HCT116 (cell line): ENCODE results near the gene CNST. TPM values are rescaled to one million over a fixed set of nuclear protein-coding genes. Genes with fewer than 3 reads are reported as not detected.

ENCODE experiments used
- ATAC-seq: fragments of 200-7000 bp; cut with Tn5 transposase; 2 replicates; pipeline ENCODE4 v1.9.1; 2020; ENCODE audit warnings: mild to moderate bottlenecking, moderate library complexity
- BruUV-seq: library from RNA; stranded (reverse); fragments of 400-500 nt; replicated peaks from 2 replicates; lab custom pipeline; 2021; lab: Mats Ljungman, UMichigan
- CTCF ChIA-PET: fragments of 300-600 bp; sonication (Branson Sonifier 250); formaldehyde crosslinking; loops from one replicate; lab custom pipeline; 2021; ENCODE audit warnings: antibody characterized with exemption; lab: Charles Lee
- POLR2A ChIA-PET: fragments of 300-600, 350-600 bp; sonication (Branson Sonifier 250); formaldehyde crosslinking; loops from one replicate; lab custom pipeline; 2021; ENCODE audit warnings: antibody characterized with exemption; lab: Charles Lee
- RAD21 ChIA-PET, 2 experiments: fragments of 300-600 bp; sonication (Branson Sonifier 250); formaldehyde crosslinking; loops; one replicate each; lab custom pipeline; 2023; ENCODE audit warnings: low total read pairs in 2 of 2; ENCODE audit not compliant: uncharacterized antibody in 2 of 2, unreplicated experiment in 2 of 2, low non-redundant PET in 1 of 2; lab: Charles Lee
- DNase-seq: peaks from one replicate; pipeline ENCODE4 v3.0.0-alpha.2; 2010; ENCODE audit warnings: low read depth, low spot score
- H2AFZ ChIP-seq: fragments of 200-600 bp; shearing (Covaris generic), sonication (generic); 2 replicates; pipeline ENCODE4 v1.6.1; 2017; ENCODE audit warnings: low read depth, mixed run types, mixed read lengths, antibody characterized with exemption, low read length; ENCODE audit not compliant: poor library complexity, severe bottlenecking
- H3K27ac ChIP-seq: 2 replicates; pipeline ENCODE4 v1.5.1; 2012; ENCODE audit warnings: low read depth, low read length
- H3K27me3 ChIP-seq: fragments of 200-600 bp; sonication (generic); 2 replicates; pipeline ENCODE4 v1.6.1; 2016; ENCODE audit warnings: mixed run types, low read length, mixed read lengths; ENCODE audit not compliant: insufficient read depth
- H3K36me3 ChIP-seq, 2 experiments: fragments of 200-500 bp in 1 of 2; fragments of 200-600 bp in 1 of 2; sonication (Bioruptor generic) in 1 of 2; sonication (generic) in 1 of 2; 2 replicates each; pipeline versions ENCODE4 v1.5.1 to v1.6.1; 2014 to 2016; ENCODE audit warnings: low read length in 2 of 2, inconsistent platforms in 1 of 2, mixed read lengths in 1 of 2, mixed run types in 1 of 2; ENCODE audit not compliant: insufficient read depth in 2 of 2, control insufficient read depth in 1 of 2
- H3K4me1 ChIP-seq, 2 experiments: fragments of 200-600 bp in 1 of 2; sonication (generic) in 1 of 2; 2 replicates each; pipeline versions ENCODE4 v1.5.1 to v1.6.1; 2012 to 2017; ENCODE audit warnings: low read length in 2 of 2, inconsistent platforms in 1 of 2, mild to moderate bottlenecking in 1 of 2, mixed read lengths in 1 of 2, mixed run types in 1 of 2, moderate library complexity in 1 of 2; ENCODE audit not compliant: insufficient read depth in 2 of 2, control insufficient read depth in 1 of 2
- H3K4me2 ChIP-seq: fragments of 200-600 bp; sonication (generic); 2 replicates; pipeline ENCODE4 v1.6.1; 2017; ENCODE audit warnings: mixed run types, low read length, mixed read lengths
- H3K4me3 ChIP-seq, 2 experiments: fragments of 200-600 bp in 1 of 2; sonication (generic) in 1 of 2; replicated peaks in 1 of 2; 2 replicates each; pipeline ENCODE4 v1.5.1; 2011 to 2016; ENCODE audit warnings: low read length in 2 of 2, control low read depth in 1 of 2, low read depth in 1 of 2, mild to moderate bottlenecking in 1 of 2, mixed read lengths in 1 of 2, mixed run types in 1 of 2
- H3K79me2 ChIP-seq: fragments of 200-600 bp; sonication (generic); 2 replicates; pipeline ENCODE4 v1.6.1; 2017; ENCODE audit warnings: mild to moderate bottlenecking, mixed run types, low read length, moderate library complexity, mixed read lengths; ENCODE audit not compliant: insufficient read depth
- H3K9ac ChIP-seq: fragments of 200-600 bp; sonication (generic); 2 replicates; pipeline ENCODE4 v1.6.1; 2016; ENCODE audit warnings: low read length, mixed read lengths
- H3K9me2 ChIP-seq: fragments of 200-600 bp; sonication (generic), shearing (Covaris generic); 2 replicates; pipeline ENCODE4 v1.6.1; 2017; ENCODE audit warnings: mixed run types, mild to moderate bottlenecking, moderate library complexity; ENCODE audit not compliant: insufficient read depth
- H3K9me3 ChIP-seq, 2 experiments: fragments of 200-500 bp in 1 of 2; fragments of 200-600 bp in 1 of 2; sonication (Bioruptor generic) in 1 of 2; sonication (generic) in 1 of 2; 2 replicates each; pipeline ENCODE4 v1.6.1; 2014 to 2017; ENCODE audit warnings: low read length in 2 of 2, mixed read lengths in 2 of 2, inconsistent platforms in 1 of 2, low read depth in 1 of 2, mild to moderate bottlenecking in 1 of 2, mixed run types in 1 of 2, moderate library complexity in 1 of 2; ENCODE audit not compliant: control insufficient read depth in 1 of 2, insufficient read depth in 1 of 2
- H4K20me1 ChIP-seq: fragments of 200-600 bp; sonication (generic), shearing (Covaris generic); 2 replicates; pipeline ENCODE4 v1.6.1; 2017; ENCODE audit warnings: mixed run types, mild to moderate bottlenecking, moderate library complexity; ENCODE audit not compliant: insufficient read depth
- CEBPB ChIP-seq: IDR thresholded peaks from 2 replicates; pipeline ENCODE4 v1.6.1; 2012; ENCODE audit warnings: low read depth
- EGR1 ChIP-seq: IDR thresholded peaks from 2 replicates; pipeline ENCODE4 v1.6.1; 2012; ENCODE audit warnings: low read depth
- ELF1 ChIP-seq: IDR thresholded peaks from 2 replicates; pipeline ENCODE4 v1.6.1; 2012; ENCODE audit warnings: low read depth, borderline replicate concordance
- EZH2phosphoT487 ChIP-seq: fragments of 200-600 bp; IDR thresholded peaks from 2 replicates; pipeline ENCODE4 v1.6.1; 2018; ENCODE audit warnings: antibody characterized with exemption, borderline replicate concordance
- FOSL1 ChIP-seq: IDR thresholded peaks from 2 replicates; pipeline ENCODE4 v1.6.1; 2012; ENCODE audit warnings: low read depth
- JUND ChIP-seq: IDR thresholded peaks from 2 replicates; pipeline ENCODE4 v1.6.1; 2012
- POLR2A ChIP-seq: IDR thresholded peaks from 2 replicates; pipeline ENCODE4 v1.7.0; 2011; ENCODE audit warnings: borderline replicate concordance; ENCODE audit not compliant: insufficient read depth, insufficient read length; ENCODE audit errors: extremely low read depth
- POLR2AphosphoS5 ChIP-seq: IDR thresholded peaks from 2 replicates; pipeline ENCODE4 v1.6.1; 2011; ENCODE audit warnings: mild to moderate bottlenecking, low read depth, low read length, moderate library complexity
- SRF ChIP-seq: IDR thresholded peaks from 2 replicates; pipeline ENCODE4 v1.6.1; 2012; ENCODE audit warnings: low read depth
- TCF7L2 ChIP-seq: IDR thresholded peaks from 2 replicates; pipeline ENCODE4 v1.7.0; 2011; ENCODE audit warnings: borderline replicate concordance, inconsistent platforms; ENCODE audit not compliant: insufficient read depth, insufficient read length; ENCODE audit errors: extremely low read depth
- ZFX ChIP-seq: fragments of 450-650 bp; IDR thresholded peaks from 2 replicates; pipeline ENCODE4 v1.6.1; 2017
- ZNF274 ChIP-seq: fragments of 200-500 bp; sonication (Bioruptor generic); IDR thresholded peaks from 2 replicates; pipeline ENCODE4 v1.6.1; 2014; ENCODE audit warnings: mild to moderate bottlenecking, low read depth, low read length, inconsistent platforms
- intact Hi-C: fragments of 100-400 bp; cut with micrococcal nuclease; formaldehyde crosslinking; loops from 2 replicates; pipeline ENCODE4 v1.10.0; 2022
- total RNA-seq: library from RNA; stranded (reverse); gene quantifications from one replicate; pipeline ENCODE4 v1.2.1, GENCODE V29; 2021; ENCODE audit not compliant: unreplicated experiment
- TF ChIP-seq, protein P1 (sequence below): IDR thresholded peaks from 2 replicates; pipeline ENCODE4 v1.6.1; 2011; ENCODE audit warnings: mild to moderate bottlenecking, low read length, moderate library complexity; ENCODE audit not compliant: insufficient replicate concordance; ENCODE audit errors: extremely low read depth
- TF ChIP-seq, protein P2 (sequence below): IDR thresholded peaks from 2 replicates; pipeline ENCODE4 v1.6.1; 2012; ENCODE audit warnings: low read depth

Gene CNST
- total RNA-seq, 1 experiment from 2014 or later, result 13.5 TPM

DNA sequence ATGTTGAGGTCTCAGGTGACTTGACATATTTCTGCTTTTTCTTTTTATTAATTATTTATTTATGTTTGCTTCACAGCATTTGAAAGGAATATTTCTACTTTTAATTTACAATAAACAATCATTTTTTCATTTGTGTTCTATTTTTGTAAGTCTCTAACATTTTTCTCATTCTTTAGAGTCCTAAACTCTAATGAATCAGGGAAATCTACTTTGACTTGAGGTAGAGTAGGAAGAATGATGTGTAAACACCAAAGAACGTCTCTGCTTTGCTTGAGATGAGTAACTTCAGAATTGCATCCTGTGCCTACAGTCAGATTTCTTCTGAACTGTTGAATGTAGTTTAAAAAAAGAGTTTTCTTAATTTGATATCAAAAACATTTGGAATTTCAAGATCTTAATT is 65.2 kb downstream of the CNST start:
- ChIA-PET RAD21 (no interaction called here), CTCF (no interaction called here)
- DNase-seq (no peak), ATAC-seq (no peak)
- BruUV-seq, result no TSS peak
- Histone ChIP-seq H3K27me3 (no peaks in the 10 kb centered on the region), H3K36me3 (no peaks in the 10 kb centered on the region; a peak in 1 of 4 replicates), H2AFZ (no peak overlapping the region), H3K9me2 (no peaks in the 10 kb centered on the region), H3K9me3 (no peaks in the 10 kb centered on the region), H4K20me1 (no peaks in the 10 kb centered on the region), H3K4me2 (no peak overlapping the region)
- intact Hi-C loops, result no loop called here
- TF ChIP-seq JUND (no peak), ZFX (no peak), FOSL1 (no peak), ZNF274 (no peak), EZH2phosphoT487 (no peak), SRF (no peak), CEBPB (no peak), POLR2A (no peak), EGR1 (no peak), TCF7L2 (no peak), ELF1 (no peak), POLR2AphosphoS5 (no peak)
- TF ChIP-seq, protein P1, sequence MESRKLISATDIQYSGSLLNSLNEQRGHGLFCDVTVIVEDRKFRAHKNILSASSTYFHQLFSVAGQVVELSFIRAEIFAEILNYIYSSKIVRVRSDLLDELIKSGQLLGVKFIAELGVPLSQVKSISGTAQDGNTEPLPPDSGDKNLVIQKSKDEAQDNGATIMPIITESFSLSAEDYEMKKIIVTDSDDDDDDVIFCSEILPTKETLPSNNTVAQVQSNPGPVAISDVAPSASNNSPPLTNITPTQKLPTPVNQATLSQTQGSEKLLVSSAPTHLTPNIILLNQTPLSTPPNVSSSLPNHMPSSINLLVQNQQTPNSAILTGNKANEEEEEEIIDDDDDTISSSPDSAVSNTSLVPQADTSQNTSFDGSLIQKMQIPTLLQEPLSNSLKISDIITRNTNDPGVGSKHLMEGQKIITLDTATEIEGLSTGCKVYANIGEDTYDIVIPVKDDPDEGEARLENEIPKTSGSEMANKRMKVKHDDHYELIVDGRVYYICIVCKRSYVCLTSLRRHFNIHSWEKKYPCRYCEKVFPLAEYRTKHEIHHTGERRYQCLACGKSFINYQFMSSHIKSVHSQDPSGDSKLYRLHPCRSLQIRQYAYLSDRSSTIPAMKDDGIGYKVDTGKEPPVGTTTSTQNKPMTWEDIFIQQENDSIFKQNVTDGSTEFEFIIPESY, result no peak
- TF ChIP-seq, protein P2, sequence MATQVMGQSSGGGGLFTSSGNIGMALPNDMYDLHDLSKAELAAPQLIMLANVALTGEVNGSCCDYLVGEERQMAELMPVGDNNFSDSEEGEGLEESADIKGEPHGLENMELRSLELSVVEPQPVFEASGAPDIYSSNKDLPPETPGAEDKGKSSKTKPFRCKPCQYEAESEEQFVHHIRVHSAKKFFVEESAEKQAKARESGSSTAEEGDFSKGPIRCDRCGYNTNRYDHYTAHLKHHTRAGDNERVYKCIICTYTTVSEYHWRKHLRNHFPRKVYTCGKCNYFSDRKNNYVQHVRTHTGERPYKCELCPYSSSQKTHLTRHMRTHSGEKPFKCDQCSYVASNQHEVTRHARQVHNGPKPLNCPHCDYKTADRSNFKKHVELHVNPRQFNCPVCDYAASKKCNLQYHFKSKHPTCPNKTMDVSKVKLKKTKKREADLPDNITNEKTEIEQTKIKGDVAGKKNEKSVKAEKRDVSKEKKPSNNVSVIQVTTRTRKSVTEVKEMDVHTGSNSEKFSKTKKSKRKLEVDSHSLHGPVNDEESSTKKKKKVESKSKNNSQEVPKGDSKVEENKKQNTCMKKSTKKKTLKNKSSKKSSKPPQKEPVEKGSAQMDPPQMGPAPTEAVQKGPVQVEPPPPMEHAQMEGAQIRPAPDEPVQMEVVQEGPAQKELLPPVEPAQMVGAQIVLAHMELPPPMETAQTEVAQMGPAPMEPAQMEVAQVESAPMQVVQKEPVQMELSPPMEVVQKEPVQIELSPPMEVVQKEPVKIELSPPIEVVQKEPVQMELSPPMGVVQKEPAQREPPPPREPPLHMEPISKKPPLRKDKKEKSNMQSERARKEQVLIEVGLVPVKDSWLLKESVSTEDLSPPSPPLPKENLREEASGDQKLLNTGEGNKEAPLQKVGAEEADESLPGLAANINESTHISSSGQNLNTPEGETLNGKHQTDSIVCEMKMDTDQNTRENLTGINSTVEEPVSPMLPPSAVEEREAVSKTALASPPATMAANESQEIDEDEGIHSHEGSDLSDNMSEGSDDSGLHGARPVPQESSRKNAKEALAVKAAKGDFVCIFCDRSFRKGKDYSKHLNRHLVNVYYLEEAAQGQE, result no peak
- TF ChIP-seq, all 23 proteins: peak for 0
- Histone ChIP-seq H3K4me3 (no peak overlapping the region), H3K9ac (no peak overlapping the region), H3K27ac (no peak overlapping the region), H3K4me1 (peaks cover 0 to 6% of the 10 kb centered on the region in 2 experiments; a peak in 1 of 4 replicates), H3K79me2 (no peaks in the 10 kb centered on the region)
- POLR2A ChIA-PET, result no interaction called here
